Upper lobe of right lung (tissue), 1 donor: Measurements from ENCODE around the gene RAB31. TPM values are rescaled to one million over a fixed set of nuclear protein-coding genes. Genes with fewer than 3 reads are reported as not detected.

Experiments used
- ATAC-seq: fragments of 200-7000 bp; cut with Tn5 transposase; one replicate; pipeline ENCODE4 v1.9.1; 2020; ENCODE audit warnings: mild to moderate bottlenecking, moderate library complexity
- DNase-seq: peaks from one replicate; pipeline ENCODE4 v3.0.0-alpha.2; 2020
- H3K27ac ChIP-seq: fragments of 200-600 bp; one replicate; pipeline ENCODE4 v1.8.0; 2022
- H3K27me3 ChIP-seq: fragments of 200-600 bp; one replicate; pipeline ENCODE4 v1.8.0; 2022; ENCODE audit warnings: mild to moderate bottlenecking
- H3K36me3 ChIP-seq: fragments of 200-600 bp; one replicate; pipeline ENCODE4 v1.8.0; 2022
- H3K4me1 ChIP-seq: fragments of 200-600 bp; one replicate; pipeline ENCODE4 v1.8.0; 2022
- H3K4me3 ChIP-seq: fragments of 200-600 bp; one replicate; pipeline ENCODE4 v1.8.0; 2022; ENCODE audit warnings: mild to moderate bottlenecking
- H3K9me3 ChIP-seq: fragments of 200-600 bp; one replicate; pipeline ENCODE4 v1.8.0; 2022
- CTCF ChIP-seq: fragments of 200-600 bp; IDR thresholded peaks from one replicate; pipeline ENCODE4 v1.8.0; 2022; ENCODE audit warnings: antibody characterized with exemption
- intact Hi-C: fragments of 100-400 bp; cut with DNase I; formaldehyde crosslinking; loops from one replicate; pipeline ENCODE4 v1.11.0; 2022
- total RNA-seq: library from RNA; stranded (reverse); fragmentation: NEBNext Ultra II Directional; extraction: Animal tissue kit (Norgen Biotek cat#: 25700); gene quantifications from one replicate; pipeline ENCODE4 v1.2.1, GENCODE V29; 2021
- donor health status: DM: no; HTN: yes; CAD: no; lungs with severe emphysema.

RAB31 gene
- total RNA-seq, 1 donor from 2014 or later: 137 TPM

GRCh38 chr18:9835113-9835755 lies 127.1 kb downstream of the RAB31 start:
- TF ChIP-seq CTCF: no peak
- H3K36me3 ChIP-seq: no peaks in the 10 kb centered on the region
- H3K4me1 ChIP-seq: peaks cover 8% of the 10 kb centered on the region
- ATAC-seq (peak; percentile 64), DNase-seq (no peak)
- H3K27ac ChIP-seq: peak overlapping the region; percentile 49
- H3K4me3 ChIP-seq: no peak overlapping the region
- no peaks in the 10 kb centered on the region for H3K9me3 ChIP-seq
- intact Hi-C loops: no loop called here
- no peaks in the 10 kb centered on the region for H3K27me3 ChIP-seq

GRCh38 chr18:9835825-9836224 lies 127.7 kb downstream of the RAB31 start:
- H3K27me3 ChIP-seq: no peaks in the 10 kb centered on the region
- H3K9me3 ChIP-seq: no peaks in the 10 kb centered on the region
- TF ChIP-seq CTCF: no peak
- H3K4me1 ChIP-seq: peaks cover 8% of the 10 kb centered on the region
- H3K36me3 ChIP-seq: no peaks in the 10 kb centered on the region
- intact Hi-C loops: no loop called here
- H3K4me3 ChIP-seq: no peak overlapping the region
- peak overlapping the region; percentile 49 for H3K27ac ChIP-seq
- DNase-seq (no peak), ATAC-seq (no peak)

GRCh38 chr18:9838144-9838877 lies 130.2 kb downstream of the RAB31 start:
- Histone ChIP-seq H3K9me3 (no peaks in the 10 kb centered on the region), H3K27me3 (no peaks in the 10 kb centered on the region), H3K36me3 (no peaks in the 10 kb centered on the region), H3K4me1 (peaks cover 8% of the 10 kb centered on the region), H3K27ac (peak overlapping the region; percentile 75), H3K4me3 (no peak overlapping the region)
- intact Hi-C loops: no loop called here
- TF ChIP-seq CTCF: no peak
- DNase-seq: peak; percentile 76
- peak; percentile 85 for ATAC-seq

GRCh38 chr18:9839211-9839610 lies 131.1 kb downstream of the RAB31 start:
- peaks cover 8% of the 10 kb centered on the region for H3K4me1 ChIP-seq
- no peak for TF ChIP-seq CTCF

GRCh38 chr18:9839853-9840252 lies 131.8 kb downstream of the RAB31 start:
- DNase-seq: no peak
- peaks cover 8% of the 10 kb centered on the region for H3K4me1 ChIP-seq
- intact Hi-C loops: no loop called here

More at GRCh38 chr18:9839211-9839610, 131.1 kb downstream of the RAB31 start:
- Histone ChIP-seq H3K9me3 (no peaks in the 10 kb centered on the region), H3K27me3 (no peaks in the 10 kb centered on the region), H3K27ac (peak overlapping the region; percentile 75), H3K36me3 (no peaks in the 10 kb centered on the region), H3K4me3 (no peak overlapping the region)
- intact Hi-C loops: no loop called here
- no peak for DNase-seq
- ATAC-seq: no peak

More at GRCh38 chr18:9839853-9840252, 131.8 kb downstream of the RAB31 start:
- TF ChIP-seq CTCF: no peak
- Histone ChIP-seq H3K27me3 (no peaks in the 10 kb centered on the region), H3K4me3 (no peak overlapping the region), H3K36me3 (no peaks in the 10 kb centered on the region), H3K9me3 (no peaks in the 10 kb centered on the region), H3K27ac (no peak overlapping the region)
- ATAC-seq: no peak
